GM12864 (cell line): ENCODE measurements around the gene KCNQ5.

ENCODE experiments used
- DNase-seq: peaks from one replicate; pipeline ENCODE4 v3.0.0-alpha.2; 2011; ENCODE audit warnings: low read depth
- H3K4me3 ChIP-seq: 2 replicates; pipeline ENCODE4 v1.5.1; 2011; ENCODE audit warnings: mild to moderate bottlenecking, low read depth, low read length, control low read depth
- CTCF ChIP-seq: IDR thresholded peaks from 2 replicates; pipeline ENCODE4 v1.5.1; 2011; ENCODE audit warnings: low read depth, mild to moderate bottlenecking, moderate library complexity, low read length, control low read depth, inconsistent platforms; ENCODE audit errors: missing control alignments

KCNQ5 gene

DNA sequence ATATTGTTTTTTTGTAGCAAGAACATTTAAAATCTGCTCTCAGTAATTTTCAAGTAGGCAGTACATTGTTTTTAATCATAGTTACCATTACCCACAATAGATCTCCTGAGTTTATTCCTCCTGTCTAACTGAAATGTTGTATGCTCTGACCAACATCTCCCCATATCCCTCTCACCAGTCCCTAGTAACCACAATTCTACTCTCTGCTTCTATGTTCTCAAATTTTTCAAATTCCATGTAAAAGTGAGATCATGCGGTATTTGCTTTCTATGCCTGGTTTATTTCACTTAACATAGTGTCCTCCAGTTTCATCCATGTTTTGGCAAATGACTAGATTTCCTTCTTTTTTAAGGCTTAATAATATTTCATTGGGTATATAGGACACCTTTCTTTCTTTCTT lies 300.5 kb downstream of the KCNQ5 start:
- no peak overlapping the region for H3K4me3 ChIP-seq
- TF ChIP-seq CTCF = no peak
- DNase-seq = no peak

- no peak for DNase-seq
- TF ChIP-seq CTCF = no peak
- no peak overlapping the region for H3K4me3 ChIP-seq
Observed at GRCh38 chr6:72925136-72925535, 303.3 kb downstream of the KCNQ5 start.

DNA sequence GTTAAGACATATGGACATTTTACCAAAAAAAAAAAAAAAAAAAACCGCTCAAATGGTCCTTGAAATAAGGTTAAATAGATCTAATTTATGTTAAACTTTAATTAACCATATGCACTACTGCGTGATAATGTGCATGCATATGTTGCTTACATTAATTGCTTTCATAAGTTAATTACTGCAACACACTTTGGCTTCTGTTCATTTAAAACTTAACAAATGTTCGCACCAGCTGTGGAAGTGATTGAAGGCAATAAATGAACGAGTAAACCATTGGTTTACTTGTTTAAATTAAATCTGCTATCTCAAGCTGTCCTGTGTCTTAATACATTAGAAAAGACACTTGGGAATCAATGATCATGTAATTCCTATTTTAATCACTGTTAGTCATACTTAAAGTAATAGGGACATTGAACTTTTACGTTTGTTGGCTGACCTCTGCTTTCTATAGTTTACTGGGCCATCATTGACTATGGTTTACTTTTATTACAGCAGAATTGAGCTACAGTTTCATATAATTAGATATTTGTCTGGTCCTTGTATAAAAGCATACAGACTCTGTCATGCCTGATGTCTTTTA lies 308.8 kb downstream of the KCNQ5 start:
- no peak for DNase-seq
- no peak for TF ChIP-seq CTCF

GRCh38 chr6:72931325-72931887 lies 309.5 kb downstream of the KCNQ5 start:
- no peak for DNase-seq
- TF ChIP-seq CTCF = no peak
- H3K4me3 ChIP-seq = no peak overlapping the region

More for the DNA sequence above, 308.8 kb downstream of the KCNQ5 start:
- no peak overlapping the region for H3K4me3 ChIP-seq

DNA sequence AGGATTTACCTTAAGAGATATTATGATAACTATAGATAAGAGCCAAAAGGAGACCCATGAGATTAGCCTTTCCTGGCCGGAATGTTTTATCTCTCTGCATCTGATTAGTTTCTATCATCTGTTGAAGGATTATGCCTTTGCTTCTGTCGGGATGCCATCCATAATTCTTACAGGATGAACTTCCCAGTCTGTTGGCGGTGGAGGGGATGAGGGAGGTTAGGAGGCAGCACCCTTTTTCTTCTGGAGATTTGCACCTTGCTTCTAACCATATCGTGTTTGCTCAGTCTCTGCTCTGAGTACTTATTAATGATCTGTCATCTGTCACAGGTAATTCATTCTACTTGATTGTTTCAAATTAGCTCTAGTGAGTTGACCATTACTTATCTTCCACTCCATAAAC lies 311.4 kb downstream of the KCNQ5 start:
- no peak for TF ChIP-seq CTCF
- no peak overlapping the region for H3K4me3 ChIP-seq
- no peak for DNase-seq

GRCh38 chr6:72936766-72937559 lies 315.1 kb downstream of the KCNQ5 start:
- no peak for DNase-seq
- no peak for TF ChIP-seq CTCF

More at GRCh38 chr6:72936766-72937559, 315.1 kb downstream of the KCNQ5 start:
- no peak overlapping the region for H3K4me3 ChIP-seq
